ENCODE measurements around the gene RHBDD2.
A peak's percentile ranks its signal among the peaks of the same experiment; 100 is the strongest.
"Not testable (repeated sequence)": the region's sequence is repeated elsewhere in the genome, so short reads cannot be mapped to it uniquely, and the experiment has no call there.

Gene RHBDD2

DNA sequence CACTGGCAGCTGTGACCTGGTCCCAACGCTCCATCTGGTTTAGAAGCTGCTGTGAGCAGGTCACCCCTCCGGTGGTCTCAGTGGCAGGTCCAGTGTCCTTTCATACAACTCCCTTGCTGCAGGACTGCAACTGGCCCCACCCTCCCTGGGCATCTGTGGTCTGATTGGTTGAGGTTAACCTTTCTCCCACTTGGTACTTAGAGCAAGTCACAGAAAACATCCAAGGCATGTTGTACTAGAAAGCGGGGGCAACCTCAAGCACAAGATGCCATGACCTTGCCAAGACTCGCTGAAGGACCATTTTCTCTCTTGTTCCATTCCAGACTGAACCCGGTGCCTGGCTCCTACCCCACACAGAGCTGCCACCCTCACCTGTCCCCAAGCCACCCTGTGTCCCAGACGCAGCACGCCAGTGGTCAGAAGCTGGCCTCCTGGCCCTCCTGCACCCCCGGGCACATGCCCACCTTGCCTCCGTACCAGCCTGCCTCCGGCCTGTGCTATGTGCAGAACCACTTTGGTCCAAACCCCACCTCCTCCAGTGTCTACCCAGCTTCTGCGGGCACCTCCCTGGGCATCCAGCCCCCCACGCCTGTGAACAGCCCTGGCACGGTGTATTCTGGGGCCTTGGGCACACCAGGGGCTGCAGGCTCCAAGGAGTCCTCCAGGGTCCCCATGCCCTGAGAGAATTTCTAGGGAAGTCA is 9.0 kb downstream of the RHBDD2 start:
- DNase-seq (no peak), ATAC-seq (replicated peaks) (no peak)
- H3K27me3 Mint-ChIP-seq, result no peaks in the 10 kb centered on the region
- no peak overlapping the region for H3K4me3 Mint-ChIP-seq
- peaks cover 5% of the 10 kb centered on the region in 2 donors for H3K4me1 Mint-ChIP-seq (ENCODE audit: low read depth in 2 of 2)
- H3K36me3 Mint-ChIP-seq (ENCODE audit: insufficient read depth), result peaks cover 48% of the 10 kb centered on the region
- no peak overlapping the region for H3K27ac Mint-ChIP-seq
- H3K9me3 Mint-ChIP-seq, result no peaks in the 10 kb centered on the region

DNA sequence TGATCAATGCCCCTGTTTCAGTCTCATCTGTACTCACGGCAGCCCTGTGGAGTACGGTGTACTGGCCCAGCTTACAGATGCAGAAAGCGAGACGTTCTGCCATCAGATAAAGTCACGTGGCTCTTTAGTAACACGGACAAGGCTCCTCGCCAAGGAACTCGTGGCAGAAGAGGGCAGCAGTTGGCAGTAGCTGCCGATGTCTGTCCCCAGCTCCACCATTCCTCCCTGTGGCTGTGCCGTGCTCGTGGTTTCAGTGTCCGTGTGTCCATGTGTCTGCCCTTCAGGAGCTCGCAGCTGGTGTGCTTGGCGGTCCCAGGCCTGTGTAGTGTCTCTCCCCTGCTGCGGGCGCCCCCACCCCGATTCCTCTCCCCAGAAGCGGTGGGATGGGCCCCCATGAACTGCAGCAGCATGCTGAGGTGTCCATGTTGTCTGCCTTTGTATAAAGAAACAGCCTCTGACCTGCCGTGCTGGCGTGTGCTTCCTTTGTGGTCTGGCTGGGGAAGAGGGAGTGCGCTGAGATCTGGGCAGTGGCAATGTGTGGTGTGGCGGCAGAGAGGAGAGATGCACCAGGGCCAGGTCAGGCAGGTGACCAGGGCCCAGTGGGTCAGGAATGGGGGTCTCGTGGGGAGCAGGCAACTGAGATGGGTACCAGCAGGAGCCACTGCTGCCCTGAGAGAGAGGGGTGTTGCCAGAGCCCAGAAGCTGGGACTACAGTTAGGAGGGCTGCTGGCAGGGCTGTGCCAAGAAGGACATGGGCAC is 9.8 kb downstream of the RHBDD2 start:
- peaks cover 4 to 5% of the 10 kb centered on the region in 2 donors for H3K4me1 Mint-ChIP-seq (ENCODE audit: low read depth in 2 of 2)
- H3K9me3 Mint-ChIP-seq, result no peaks in the 10 kb centered on the region
- peak overlapping the region in 1 of 2 donors; percentile 63 for H3K27ac Mint-ChIP-seq
- peak overlapping the region in 1 of 2 donors; percentile 43 for H3K4me3 Mint-ChIP-seq
- ATAC-seq (replicated peaks) (no peak), DNase-seq (no peak)
- H3K36me3 Mint-ChIP-seq (ENCODE audit: insufficient read depth), result peaks cover 40% of the 10 kb centered on the region
- no peaks in the 10 kb centered on the region for H3K27me3 Mint-ChIP-seq

DNA sequence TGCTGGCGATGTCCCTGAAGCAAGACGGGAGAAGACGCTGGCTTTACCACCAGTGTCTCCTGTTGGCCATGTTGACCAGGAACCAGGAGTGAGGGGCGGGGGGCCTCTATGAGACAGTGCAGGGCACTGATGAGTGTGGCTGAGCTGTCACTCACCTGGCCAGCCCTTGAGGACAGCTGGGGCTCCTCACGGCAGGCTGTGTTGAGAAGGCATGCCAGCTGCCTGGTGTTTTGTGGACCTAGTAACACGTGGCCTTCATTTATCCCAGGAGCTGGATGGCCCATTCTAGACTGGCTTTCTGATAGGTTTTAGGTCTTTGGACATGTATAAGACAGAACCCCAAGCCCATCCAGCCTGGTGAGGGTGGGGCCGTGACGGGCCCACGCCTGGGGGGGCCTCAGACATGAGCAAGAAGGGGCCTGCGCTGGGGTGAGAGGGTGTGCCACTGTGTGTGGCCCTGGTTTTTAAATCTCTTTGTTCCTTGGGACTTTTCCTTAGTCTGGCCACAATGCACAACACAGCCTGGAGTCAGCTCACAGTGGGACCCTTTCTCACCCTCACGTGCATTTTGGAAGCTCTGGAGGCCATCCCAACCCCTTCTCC is 10.5 kb downstream of the RHBDD2 start:
- H3K36me3 Mint-ChIP-seq (ENCODE audit: insufficient read depth), result peaks cover 33% of the 10 kb centered on the region
- DNase-seq, result no peak
- no peak for ATAC-seq (replicated peaks)
- no peaks in the 10 kb centered on the region for H3K27me3 Mint-ChIP-seq
- peak overlapping the region in 1 of 2 donors; percentile 63 for H3K27ac Mint-ChIP-seq
- H3K9me3 Mint-ChIP-seq, result no peaks in the 10 kb centered on the region
- peaks cover 4 to 5% of the 10 kb centered on the region in 2 donors for H3K4me1 Mint-ChIP-seq (ENCODE audit: low read depth in 2 of 2)
- peak overlapping the region in 1 of 2 donors; percentile 43 for H3K4me3 Mint-ChIP-seq

DNA sequence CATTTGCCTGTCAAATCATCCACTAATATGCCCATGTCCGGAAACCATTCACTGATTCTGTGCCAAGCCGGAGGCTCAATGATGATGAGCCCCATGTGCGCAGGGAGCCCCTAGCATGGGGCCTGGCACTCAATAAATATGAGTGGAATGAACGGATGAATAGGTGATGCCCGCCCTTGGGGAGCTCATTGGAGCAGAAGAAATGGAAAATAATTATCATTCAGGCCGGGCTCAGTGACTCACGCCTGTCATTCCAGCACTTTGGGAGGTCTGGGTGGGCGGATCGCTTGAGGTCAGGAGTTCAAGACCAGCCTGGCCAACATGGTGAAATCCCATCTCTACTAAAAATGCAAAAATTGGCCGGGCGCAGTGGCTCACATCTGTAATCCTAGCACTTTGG is 11.0 kb downstream of the RHBDD2 start:
- Mint-ChIP-seq H3K27me3 (no peaks in the 10 kb centered on the region), H3K36me3 (ENCODE audit: insufficient read depth) (peaks cover 28% of the 10 kb centered on the region), H3K27ac (peak overlapping the region in 1 of 2 donors; percentile 26)

DNA sequence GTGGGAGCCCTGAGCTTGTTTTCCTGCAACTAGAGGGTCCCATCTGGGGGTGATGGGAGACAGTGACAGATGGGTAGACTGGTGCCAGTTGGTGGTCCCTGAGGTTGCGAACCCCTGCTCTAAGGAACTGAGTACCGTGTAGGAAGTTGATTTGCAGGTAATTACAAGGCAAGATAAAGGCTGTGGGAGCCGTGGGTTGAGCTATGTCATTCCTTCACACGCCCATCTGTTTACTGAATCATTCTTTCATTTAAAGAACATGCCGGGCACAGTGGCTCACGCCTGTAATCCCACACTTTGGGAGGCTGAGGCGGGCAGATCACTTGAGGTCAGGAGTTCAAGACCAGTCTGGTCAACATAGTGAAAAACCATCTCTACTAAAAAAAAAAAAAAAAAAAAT is 12.4 kb downstream of the RHBDD2 start:
- peaks cover 15% of the 10 kb centered on the region for H3K36me3 Mint-ChIP-seq (ENCODE audit: insufficient read depth)
- DNase-seq; H3K27me3 Mint-ChIP-seq; H3K9me3 Mint-ChIP-seq; ATAC-seq (replicated peaks); H3K4me1 Mint-ChIP-seq (ENCODE audit: low read depth in 2 of 2); H3K27ac Mint-ChIP-seq; H3K4me3 Mint-ChIP-seq: not testable (repeated sequence)

More for the DNA sequence above, 11.0 kb downstream of the RHBDD2 start:
- Mint-ChIP-seq H3K4me3 (no peak overlapping the region), H3K4me1 (ENCODE audit: low read depth in 2 of 2) (peaks cover 4 to 5% of the 10 kb centered on the region in 2 donors), H3K9me3 (no peaks in the 10 kb centered on the region)
- DNase-seq (no peak), ATAC-seq (replicated peaks) (no peak)

DNA sequence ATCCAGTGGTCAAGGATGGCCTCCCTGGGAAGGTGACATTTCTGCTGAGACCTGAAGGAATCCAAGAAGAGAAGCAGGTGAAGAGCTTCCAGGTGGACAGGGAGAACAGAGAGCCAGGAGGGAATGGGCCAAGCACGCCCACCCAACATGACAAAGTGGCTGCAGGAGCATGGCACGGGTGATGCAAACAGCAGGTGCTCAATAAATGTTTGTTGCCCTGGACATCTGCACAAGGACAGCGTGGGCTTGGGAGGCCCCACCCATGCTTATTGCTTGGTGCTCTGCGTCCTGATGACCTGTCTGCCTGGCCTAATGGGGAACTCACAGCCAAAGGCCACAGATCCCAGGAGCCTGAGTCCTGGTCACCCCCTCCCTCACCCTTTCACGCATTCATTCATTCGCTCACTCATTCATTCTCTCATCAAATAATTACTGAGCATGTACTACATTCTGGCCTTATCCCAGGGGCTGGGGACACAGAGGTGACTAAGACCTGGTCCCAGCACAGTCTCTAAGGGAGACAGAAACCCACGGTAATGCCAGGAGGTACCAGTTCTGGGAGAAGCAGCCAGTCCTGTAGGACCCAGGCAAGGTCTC is 13.1 kb downstream of the RHBDD2 start:
- Mint-ChIP-seq H3K9me3 (no peaks in the 10 kb centered on the region), H3K27ac (no peak overlapping the region), H3K27me3 (no peaks in the 10 kb centered on the region), H3K36me3 (ENCODE audit: insufficient read depth) (peaks cover 12% of the 10 kb centered on the region), H3K4me3 (no peak overlapping the region), H3K4me1 (ENCODE audit: low read depth in 2 of 2) (peaks cover 4 to 5% of the 10 kb centered on the region in 2 donors)
- DNase-seq, result no peak
- no peak for ATAC-seq (replicated peaks)

DNA sequence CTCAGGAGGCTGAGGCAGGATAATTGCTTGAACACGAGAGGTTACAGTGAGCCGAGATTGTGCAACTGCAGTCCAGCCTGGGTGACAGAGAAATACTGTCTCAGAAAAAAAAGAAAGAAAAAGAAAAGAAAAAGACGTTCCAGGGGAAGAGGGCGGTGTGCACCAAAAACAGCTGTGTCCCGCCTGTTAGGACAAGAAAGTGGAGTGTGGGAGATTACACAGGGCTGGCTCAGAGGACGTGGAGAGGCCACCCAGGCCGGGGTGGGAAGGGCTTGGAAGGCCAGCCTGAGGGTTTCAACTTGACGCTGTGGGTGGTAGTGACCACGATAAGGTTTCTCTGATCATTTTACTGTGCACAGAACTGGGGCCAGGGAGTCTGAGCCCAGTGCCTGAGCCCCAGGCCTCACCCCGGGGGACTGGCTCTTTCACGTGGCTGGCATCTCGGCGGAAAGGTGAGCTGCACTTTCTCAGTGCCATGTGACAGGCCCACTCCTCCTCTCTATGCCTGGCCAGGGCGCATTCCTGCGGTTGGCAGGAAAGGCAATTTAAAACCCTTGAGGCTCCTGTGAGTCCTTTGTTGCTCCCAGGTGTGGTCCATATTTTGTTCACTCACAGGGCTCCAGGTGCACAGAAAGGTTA is 13.9 kb downstream of the RHBDD2 start:
- H3K4me3 Mint-ChIP-seq, result no peak overlapping the region
- ATAC-seq (replicated peaks), result no peak

DNA sequence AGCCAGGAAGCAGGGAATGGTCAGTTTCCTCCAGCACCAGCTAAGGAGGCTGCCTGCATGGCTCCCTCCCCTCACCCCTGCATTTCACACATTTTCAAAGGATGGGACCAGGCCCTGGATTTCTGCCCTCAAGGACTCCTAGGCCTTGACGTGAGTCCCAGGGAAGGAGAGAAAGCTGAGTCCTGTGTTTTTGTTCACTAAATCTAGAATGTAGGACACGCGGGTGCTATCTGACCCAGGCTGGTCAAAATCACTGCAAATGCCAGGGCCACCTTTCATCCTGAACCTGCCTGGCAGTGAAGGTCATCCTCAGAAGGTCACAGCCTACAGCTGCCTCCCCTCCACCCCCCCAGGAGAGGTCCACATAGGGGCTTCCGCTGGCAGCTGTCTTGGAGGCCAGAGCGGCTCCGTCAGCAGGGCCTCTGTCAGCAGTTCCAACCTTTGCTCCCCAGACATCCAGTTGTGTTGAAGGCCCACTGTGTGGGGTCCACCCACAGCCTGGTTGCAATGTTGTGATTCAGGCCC is 18.0 kb downstream of the RHBDD2 start:
- no peak overlapping the region for H3K4me3 Mint-ChIP-seq
- DNase-seq, result no peak
- no peak for ATAC-seq (replicated peaks)
- H3K36me3 Mint-ChIP-seq (ENCODE audit: insufficient read depth), result no peaks in the 10 kb centered on the region
- H3K4me1 Mint-ChIP-seq (ENCODE audit: low read depth in 2 of 2), result no peaks in the 10 kb centered on the region
- H3K9me3 Mint-ChIP-seq, result no peaks in the 10 kb centered on the region
- no peaks in the 10 kb centered on the region for H3K27me3 Mint-ChIP-seq
- H3K27ac Mint-ChIP-seq, result no peak overlapping the region

More for the DNA sequence above, 13.9 kb downstream of the RHBDD2 start:
- H3K9me3 Mint-ChIP-seq, result no peaks in the 10 kb centered on the region
- peaks cover 6% of the 10 kb centered on the region for H3K36me3 Mint-ChIP-seq (ENCODE audit: insufficient read depth)
- no peak for DNase-seq
- no peaks in the 10 kb centered on the region for H3K27me3 Mint-ChIP-seq
- H3K27ac Mint-ChIP-seq, result no peak overlapping the region
- peaks cover 4 to 5% of the 10 kb centered on the region in 2 donors for H3K4me1 Mint-ChIP-seq (ENCODE audit: low read depth in 2 of 2)

DNA sequence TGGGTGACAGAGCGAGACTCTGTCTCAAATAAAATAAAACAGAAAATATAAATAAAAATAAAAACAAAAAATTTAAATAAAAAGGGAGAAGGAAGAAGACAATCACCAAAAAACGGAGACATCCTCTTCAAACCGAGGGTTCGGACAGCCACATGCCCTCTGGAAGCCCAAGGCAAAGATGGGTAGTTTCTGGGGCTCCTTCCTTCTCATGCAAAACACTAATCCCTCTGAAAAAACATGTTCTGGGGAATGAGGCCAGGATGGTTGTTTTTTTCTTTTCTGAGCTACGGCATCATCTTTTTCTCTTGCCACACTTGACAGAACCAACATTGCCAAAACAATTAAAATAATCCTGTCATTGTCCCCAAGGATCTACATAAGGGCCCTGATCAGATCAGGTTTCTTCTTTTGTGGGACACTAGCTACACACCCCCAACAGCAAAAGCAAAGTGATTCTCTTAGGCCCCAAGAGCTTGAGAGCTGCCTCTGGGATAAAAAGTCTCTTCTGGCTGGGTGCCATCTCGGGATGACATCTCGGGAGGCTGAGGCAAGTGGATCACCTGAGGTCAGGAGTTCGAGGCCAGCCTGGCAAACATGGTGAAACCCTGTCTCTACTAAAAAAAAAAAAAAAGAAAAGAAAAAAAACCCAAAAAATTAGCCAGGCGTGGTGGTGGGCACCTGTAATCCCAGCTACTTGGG is 21.9 kb downstream of the RHBDD2 start:
- no peak for DNase-seq
- ATAC-seq (replicated peaks), result no peak
- H3K4me3 Mint-ChIP-seq, result no peak overlapping the region
- H3K27ac Mint-ChIP-seq, result no peak overlapping the region
- no peaks in the 10 kb centered on the region for H3K27me3 Mint-ChIP-seq
- H3K4me1 Mint-ChIP-seq (ENCODE audit: low read depth in 2 of 2), result no peaks in the 10 kb centered on the region
- H3K9me3 Mint-ChIP-seq, result no peaks in the 10 kb centered on the region
- H3K36me3 Mint-ChIP-seq (ENCODE audit: insufficient read depth), result peaks cover 2% of the 10 kb centered on the region

DNA sequence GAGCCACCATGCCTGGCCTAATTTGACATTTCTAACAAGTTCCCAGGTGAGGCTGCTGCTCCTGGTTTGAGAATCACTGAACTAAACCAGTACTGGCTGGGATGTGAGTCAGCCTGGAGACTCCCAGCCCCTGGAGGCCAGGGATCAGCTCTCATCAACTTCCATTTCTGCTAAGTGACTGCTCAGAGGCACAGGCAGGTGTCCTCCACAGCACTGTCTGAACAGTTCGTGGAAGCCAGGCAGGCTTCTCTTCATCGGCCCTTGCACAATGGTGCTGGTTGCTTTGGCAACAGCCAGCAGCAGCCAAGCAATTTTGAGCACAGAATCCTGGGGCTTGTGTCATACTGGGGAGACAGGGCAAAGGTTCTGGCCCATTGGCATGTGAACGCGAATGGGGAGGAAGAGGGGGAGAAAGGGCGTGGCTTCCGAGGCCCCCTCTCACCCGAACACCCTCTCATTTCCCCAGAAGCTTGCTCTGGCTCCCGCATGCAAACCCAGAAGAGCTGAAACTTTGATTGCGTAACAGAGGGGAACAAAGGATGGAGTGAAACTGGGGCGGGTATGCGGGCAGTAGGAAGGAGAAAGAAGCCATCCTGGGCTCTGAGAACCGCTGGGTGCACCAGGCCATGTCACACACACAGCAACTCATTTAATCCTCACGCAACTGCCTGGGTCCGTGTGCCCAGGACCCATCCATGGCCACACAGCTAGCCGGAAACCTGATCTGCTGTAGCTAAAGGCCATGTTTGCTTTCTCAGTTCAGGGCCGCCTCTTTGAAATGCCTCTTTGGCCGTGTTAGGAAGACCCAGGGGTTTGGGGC is 27.2 kb downstream of the RHBDD2 start:
- Mint-ChIP-seq H3K4me3 (no peak overlapping the region), H3K4me1 (ENCODE audit: low read depth in 2 of 2) (no peaks in the 10 kb centered on the region), H3K27ac (peak overlapping the region in 1 of 2 donors; percentile 46), H3K27me3 (no peaks in the 10 kb centered on the region), H3K36me3 (ENCODE audit: insufficient read depth) (peaks cover 2% of the 10 kb centered on the region), H3K9me3 (no peaks in the 10 kb centered on the region)
- DNase-seq, result no peak
- no peak for ATAC-seq (replicated peaks)

DNA sequence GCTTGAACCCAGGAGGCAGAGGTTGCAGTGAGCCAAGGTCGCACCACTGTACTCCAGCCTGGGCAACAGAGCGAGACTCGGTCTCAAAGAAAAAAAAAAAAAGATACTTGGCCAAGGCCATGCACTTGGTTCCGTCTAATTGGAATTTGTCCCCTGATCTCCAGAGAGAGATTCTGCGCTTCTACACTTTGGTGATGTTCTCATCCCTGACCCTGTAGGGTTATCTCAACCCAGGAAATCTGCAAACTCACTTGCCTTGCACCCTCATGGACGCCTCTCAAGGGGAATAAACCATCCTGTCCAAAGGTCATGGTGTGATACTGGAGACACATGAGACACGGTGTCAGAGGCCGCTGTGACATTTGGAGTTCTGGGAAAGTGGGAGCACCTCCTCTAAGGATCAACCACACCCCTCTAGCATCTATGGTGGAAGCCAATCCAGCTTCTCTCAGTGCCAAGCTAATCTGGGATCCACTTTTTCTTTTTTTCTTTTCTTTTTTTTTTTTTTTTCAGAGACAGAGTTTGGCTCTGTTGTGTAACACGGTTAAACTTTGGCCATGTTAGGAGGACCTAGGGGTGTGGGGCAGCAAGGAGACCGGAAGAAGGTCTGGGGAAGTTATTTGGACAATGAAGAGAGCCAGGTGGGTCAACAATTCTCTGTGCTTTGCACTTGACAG is 28.3 kb downstream of the RHBDD2 start:
- H3K27me3 Mint-ChIP-seq, result no peaks in the 10 kb centered on the region
- no peak overlapping the region for H3K27ac Mint-ChIP-seq
- peaks cover 2% of the 10 kb centered on the region for H3K36me3 Mint-ChIP-seq (ENCODE audit: insufficient read depth)
- DNase-seq, result no peak
- ATAC-seq (replicated peaks), result no peak
- no peaks in the 10 kb centered on the region for H3K9me3 Mint-ChIP-seq
- H3K4me1 Mint-ChIP-seq (ENCODE audit: low read depth in 2 of 2), result no peaks in the 10 kb centered on the region
- no peak overlapping the region for H3K4me3 Mint-ChIP-seq

DNA sequence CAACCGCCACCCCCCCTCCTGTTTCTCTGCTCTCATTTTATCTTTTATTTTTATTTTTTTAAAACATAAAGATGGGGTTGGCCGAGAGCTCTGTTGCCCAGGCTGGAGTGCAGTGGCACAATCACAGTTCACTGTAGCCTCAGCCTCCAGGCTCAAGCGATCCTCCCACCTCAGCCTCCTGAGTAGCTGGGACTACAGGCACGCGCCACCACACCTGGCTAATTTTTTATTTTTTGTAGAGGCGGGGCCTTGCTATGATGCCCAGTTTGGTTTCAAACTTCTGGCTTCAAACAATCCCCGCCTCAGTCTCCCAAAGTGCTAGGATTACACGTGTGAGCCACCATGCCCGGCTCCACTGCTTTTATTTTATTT is 28.8 kb downstream of the RHBDD2 start:
- H3K27ac Mint-ChIP-seq; ATAC-seq (replicated peaks); DNase-seq; H3K36me3 Mint-ChIP-seq (ENCODE audit: insufficient read depth); H3K4me3 Mint-ChIP-seq; H3K27me3 Mint-ChIP-seq; H3K9me3 Mint-ChIP-seq; H3K4me1 Mint-ChIP-seq (ENCODE audit: low read depth in 2 of 2): not testable (repeated sequence)
